Activated T-cell treated with anti-CD3 and anti-CD28 coated beads, Interleukin-2, amount 50 U/mL, for 72 hours (primary cell): Measurements from ENCODE around the gene RDH11. TPM values are rescaled to one million over a fixed set of nuclear protein-coding genes. Genes with fewer than 3 reads are reported as not detected.
A peak's percentile ranks its signal among the peaks of the same experiment; 100 is the strongest.

Experiments used
- ATAC-seq, 2 donors: fragments of 150-1000 bp; cut with Tn5 transposase; replicated peaks in 1 of 2; 2 replicates each; pipeline ENCODE4 v1.10.0; 2021; ENCODE audit warnings: moderate library complexity in 2 of 2, mild to moderate bottlenecking in 1 of 2
- DNase-seq, 2 donors: peaks; one replicate each; pipeline ENCODE4 v3.0.0; 2021 to 2022; ENCODE audit warnings: mixed read lengths in 1 of 2
- H3K27ac Mint-ChIP-seq: one replicate; pipeline ENCODE4 v1.8.0; 2022; ENCODE audit warnings: mild to moderate bottlenecking, moderate library complexity, mixed read lengths
- H3K27me3 Mint-ChIP-seq: one replicate; pipeline ENCODE4 v1.8.0; 2022; ENCODE audit warnings: low read depth, mixed read lengths
- H3K36me3 Mint-ChIP-seq, 2 donors: one replicate each; pipeline ENCODE4 v1.8.0; 2022; ENCODE audit warnings: mixed read lengths in 2 of 2, mild to moderate bottlenecking in 1 of 2; ENCODE audit not compliant: insufficient read depth in 2 of 2
- H3K4me1 Mint-ChIP-seq: one replicate; pipeline ENCODE4 v1.8.0; 2022; ENCODE audit warnings: low read depth, mixed read lengths
- H3K4me3 Mint-ChIP-seq, 2 donors: one replicate each; pipeline ENCODE4 v1.8.0; 2022; ENCODE audit warnings: mild to moderate bottlenecking in 2 of 2, mixed read lengths in 2 of 2, moderate library complexity in 2 of 2
- H3K9me3 Mint-ChIP-seq, 2 donors: one replicate each; pipeline ENCODE4 v1.8.0; 2022; ENCODE audit warnings: mixed read lengths in 2 of 2
- total RNA-seq, 2 donors: library from RNA; stranded (reverse); gene quantifications; one replicate each; pipeline ENCODE4 v1.2.3, GENCODE V29; 2022

Gene RDH11
- total RNA-seq, 2 donors from 2014 or later, result 47.4 to 49.9 TPM

DNA sequence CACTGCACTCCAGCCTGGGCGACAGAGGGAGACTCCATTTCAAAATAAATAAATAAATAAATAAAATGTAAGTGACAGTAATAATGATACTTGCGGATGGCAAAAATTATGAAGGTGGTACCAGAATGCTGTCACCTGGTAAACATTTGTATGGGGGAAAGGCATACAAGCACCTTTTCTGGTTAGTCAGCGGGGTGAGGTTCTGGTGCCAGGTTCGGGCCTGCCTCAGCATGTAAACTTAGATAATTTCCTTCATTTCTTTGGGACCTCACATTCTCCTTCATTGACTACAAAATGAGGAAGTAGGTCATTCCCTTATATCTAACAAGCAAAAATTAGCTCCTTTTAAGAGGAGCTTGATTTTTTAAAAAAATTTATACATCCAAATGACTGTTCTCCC, 31.9 kb downstream of the RDH11 start:
- no peak overlapping the region for H3K4me3 Mint-ChIP-seq
- peaks cover 34% of the 10 kb centered on the region for H3K4me1 Mint-ChIP-seq
- ATAC-seq (no peak), DNase-seq (no peak)
- no peaks in the 10 kb centered on the region for H3K9me3 Mint-ChIP-seq
- peaks cover under 1 to 4% of the 10 kb centered on the region in 2 donors for H3K36me3 Mint-ChIP-seq
- H3K27me3 Mint-ChIP-seq, result no peaks in the 10 kb centered on the region
- no peak overlapping the region for H3K27ac Mint-ChIP-seq

DNA sequence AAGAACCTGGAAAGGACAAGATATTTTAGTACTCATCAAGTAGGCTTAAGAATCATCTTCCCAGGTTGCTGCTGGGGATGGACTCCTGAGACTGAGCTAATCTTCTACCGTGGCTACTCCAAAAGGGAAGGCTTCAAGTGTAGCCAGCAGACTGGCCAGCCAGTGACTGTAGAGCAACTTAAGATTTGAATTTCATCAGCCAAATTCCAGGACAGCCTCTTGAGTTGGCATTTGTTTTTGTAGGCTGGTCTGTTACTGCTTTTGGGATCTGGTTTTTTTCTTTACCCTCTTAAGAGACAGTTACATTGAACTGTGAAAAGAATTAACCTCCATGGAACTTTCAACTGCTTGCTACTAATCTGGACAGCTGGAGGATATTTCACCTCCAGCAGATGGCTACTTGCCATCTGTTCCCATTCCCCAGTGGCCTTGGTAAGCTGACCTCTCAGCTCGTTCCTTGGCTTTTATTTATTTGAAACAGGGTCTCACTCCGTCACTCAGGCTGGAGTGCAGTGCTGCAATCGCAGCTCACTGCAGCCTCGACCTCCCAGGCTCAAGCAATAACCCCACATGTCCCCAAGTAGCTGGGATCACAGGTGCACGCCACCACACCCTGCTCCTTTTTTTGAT, 41.8 kb downstream of the RDH11 start:
- Mint-ChIP-seq H3K27me3 (no peaks in the 10 kb centered on the region), H3K4me1 (no peaks in the 10 kb centered on the region), H3K4me3 (no peak overlapping the region), H3K9me3 (no peaks in the 10 kb centered on the region), H3K27ac (no peak overlapping the region), H3K36me3 (peaks cover 5 to 17% of the 10 kb centered on the region in 2 donors)
- ATAC-seq, result no peak
- DNase-seq, result no peak

DNA sequence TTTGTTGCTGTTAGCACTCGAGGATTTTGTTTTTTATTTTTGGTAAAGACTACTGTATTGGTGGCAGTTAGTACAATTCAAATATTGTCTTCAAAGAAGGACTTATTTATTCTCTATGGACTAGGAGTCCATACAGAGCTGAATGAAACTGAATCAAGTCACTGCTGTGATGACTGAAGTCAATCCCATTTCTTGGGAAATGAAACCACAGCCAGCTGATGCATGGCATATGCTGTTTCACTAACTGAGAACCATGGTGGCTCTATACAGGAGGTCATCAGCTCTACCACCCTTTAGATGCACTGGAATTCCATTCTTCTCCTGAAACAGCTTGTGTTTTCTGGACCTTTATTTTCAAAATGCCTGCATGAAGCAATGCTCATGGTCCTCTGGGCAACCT, 43.4 kb downstream of the RDH11 start:
- Mint-ChIP-seq H3K4me3 (no peak overlapping the region), H3K27ac (no peak overlapping the region)

DNA sequence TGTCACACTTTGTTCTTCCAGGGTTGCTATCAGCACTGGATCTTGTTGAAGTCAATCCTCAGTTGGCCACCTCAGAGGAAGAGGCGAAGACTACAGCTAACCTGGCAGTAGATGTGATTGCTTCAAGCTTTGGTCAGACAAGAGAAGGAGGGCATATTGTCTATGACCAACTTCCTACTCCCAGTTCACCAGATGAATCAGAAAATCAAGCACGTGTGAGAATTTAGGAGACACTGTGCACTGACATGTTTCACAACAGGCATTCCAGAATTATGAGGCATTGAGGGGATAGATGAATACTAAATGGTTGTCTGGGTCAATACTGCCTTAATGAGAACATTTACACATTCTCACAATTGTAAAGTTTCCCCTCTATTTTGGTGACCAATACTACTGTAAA, 44.9 kb downstream of the RDH11 start:
- peaks cover 3 to 10% of the 10 kb centered on the region in 2 donors for H3K36me3 Mint-ChIP-seq
- no peaks in the 10 kb centered on the region for H3K27me3 Mint-ChIP-seq
- H3K27ac Mint-ChIP-seq, result no peak overlapping the region
- no peaks in the 10 kb centered on the region for H3K4me1 Mint-ChIP-seq
- ATAC-seq (no peak), DNase-seq (no peak)
- H3K4me3 Mint-ChIP-seq, result no peak overlapping the region
- no peaks in the 10 kb centered on the region for H3K9me3 Mint-ChIP-seq

More for the DNA sequence above, 43.4 kb downstream of the RDH11 start:
- no peaks in the 10 kb centered on the region for H3K27me3 Mint-ChIP-seq
- H3K4me1 Mint-ChIP-seq, result no peaks in the 10 kb centered on the region
- H3K36me3 Mint-ChIP-seq, result peaks cover 4 to 14% of the 10 kb centered on the region in 2 donors
- DNase-seq, result no peak
- ATAC-seq, result peak; percentile 32 to 62
- no peaks in the 10 kb centered on the region for H3K9me3 Mint-ChIP-seq

DNA sequence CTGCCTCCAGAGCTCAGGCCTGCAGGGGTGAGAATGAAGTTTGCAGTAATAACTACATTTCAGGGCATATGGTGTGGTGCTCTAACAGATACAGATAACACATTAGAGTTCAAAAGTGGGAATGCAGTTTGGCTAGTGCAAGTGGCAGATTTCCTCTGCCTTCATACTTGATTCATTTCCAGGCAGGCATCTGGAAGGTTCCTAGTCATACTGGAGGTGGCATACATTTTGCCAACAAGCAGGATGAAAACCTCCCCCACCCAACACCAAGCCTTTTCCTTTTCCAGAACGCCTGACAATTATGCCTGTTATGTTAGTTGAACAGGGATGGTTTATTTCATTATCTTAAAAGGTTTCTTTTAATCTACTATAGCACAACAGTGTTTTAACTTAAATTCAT, 45.4 kb downstream of the RDH11 start:
- DNase-seq, result no peak
- ATAC-seq, result no peak
- Mint-ChIP-seq H3K9me3 (no peaks in the 10 kb centered on the region), H3K36me3 (peaks cover 3 to 10% of the 10 kb centered on the region in 2 donors), H3K4me3 (no peak overlapping the region), H3K27ac (no peak overlapping the region), H3K4me1 (no peaks in the 10 kb centered on the region), H3K27me3 (no peaks in the 10 kb centered on the region)

DNA sequence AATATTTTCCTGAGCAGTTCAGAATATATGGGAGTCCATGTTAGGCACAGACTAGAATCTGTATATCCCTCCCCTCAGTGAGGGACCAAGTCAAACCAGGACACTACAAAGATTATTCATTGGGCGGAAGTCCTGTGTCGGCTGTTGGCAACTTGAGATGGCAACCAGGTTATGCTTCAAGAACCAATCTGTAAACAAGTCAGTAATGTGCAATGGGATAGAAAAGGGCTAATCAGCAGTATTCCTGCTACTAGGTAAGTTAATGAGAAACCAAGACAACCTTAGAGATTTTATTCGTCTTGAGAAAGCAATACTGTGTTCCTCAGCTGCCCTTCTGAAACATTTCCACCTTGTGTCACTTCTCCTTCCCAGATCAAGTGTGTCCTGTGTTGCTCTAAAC, 49.4 kb downstream of the RDH11 start:
- Mint-ChIP-seq H3K27me3 (no peaks in the 10 kb centered on the region), H3K27ac (no peak overlapping the region), H3K36me3 (peaks cover 3 to 10% of the 10 kb centered on the region in 2 donors), H3K4me3 (no peak overlapping the region), H3K9me3 (no peaks in the 10 kb centered on the region), H3K4me1 (peaks cover 22% of the 10 kb centered on the region)
- ATAC-seq (no peak), DNase-seq (no peak)

DNA sequence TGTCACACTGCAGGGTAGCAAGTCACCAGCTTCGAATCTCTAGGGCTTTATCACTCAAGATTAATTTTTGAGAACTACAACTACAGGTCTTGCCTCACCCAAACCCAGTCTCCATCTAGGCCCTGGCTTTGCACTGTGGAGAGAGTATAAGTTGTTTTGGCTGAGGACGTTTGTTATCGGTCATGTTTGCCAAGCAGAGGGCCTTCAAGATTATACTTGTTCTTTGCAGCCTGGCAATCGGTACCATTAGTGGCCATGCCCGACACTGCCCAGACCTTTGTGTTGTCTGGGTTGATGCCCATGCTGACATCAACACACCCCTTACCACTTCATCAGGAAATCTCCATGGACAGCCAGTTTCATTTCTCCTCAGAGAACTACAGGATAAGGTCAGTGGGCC, 50.1 kb downstream of the RDH11 start:
- DNase-seq (no peak), ATAC-seq (no peak)
- Mint-ChIP-seq H3K27me3 (no peaks in the 10 kb centered on the region), H3K9me3 (no peaks in the 10 kb centered on the region), H3K27ac (no peak overlapping the region), H3K36me3 (peaks cover 3 to 5% of the 10 kb centered on the region in 2 donors), H3K4me3 (no peak overlapping the region), H3K4me1 (peaks cover 22% of the 10 kb centered on the region)

DNA sequence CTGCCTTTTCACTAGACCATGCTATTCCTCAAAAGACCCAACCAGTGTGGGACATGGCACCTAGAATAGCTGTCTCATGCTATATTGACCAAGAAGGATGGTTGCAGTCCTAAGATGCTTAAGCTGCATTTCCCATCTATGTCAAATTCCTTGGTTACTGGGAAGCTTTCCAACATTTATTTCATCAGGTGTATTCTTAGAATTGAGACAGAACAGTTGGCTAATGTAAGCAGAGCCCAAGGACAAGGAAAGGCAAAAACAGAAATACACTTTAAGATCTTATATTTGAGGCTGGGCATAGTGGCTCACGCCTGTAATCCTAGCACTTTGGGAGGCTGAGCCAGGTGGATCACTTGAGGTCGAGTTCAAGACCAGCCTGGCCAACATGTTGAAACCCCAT, 51.1 kb downstream of the RDH11 start:
- peaks cover 3% of the 10 kb centered on the region in 2 donors for H3K36me3 Mint-ChIP-seq
- no peak overlapping the region for H3K4me3 Mint-ChIP-seq
- no peak for DNase-seq
- H3K27ac Mint-ChIP-seq, result no peak overlapping the region
- H3K9me3 Mint-ChIP-seq, result no peaks in the 10 kb centered on the region
- no peak for ATAC-seq
- peaks cover 22% of the 10 kb centered on the region for H3K4me1 Mint-ChIP-seq
- no peaks in the 10 kb centered on the region for H3K27me3 Mint-ChIP-seq

DNA sequence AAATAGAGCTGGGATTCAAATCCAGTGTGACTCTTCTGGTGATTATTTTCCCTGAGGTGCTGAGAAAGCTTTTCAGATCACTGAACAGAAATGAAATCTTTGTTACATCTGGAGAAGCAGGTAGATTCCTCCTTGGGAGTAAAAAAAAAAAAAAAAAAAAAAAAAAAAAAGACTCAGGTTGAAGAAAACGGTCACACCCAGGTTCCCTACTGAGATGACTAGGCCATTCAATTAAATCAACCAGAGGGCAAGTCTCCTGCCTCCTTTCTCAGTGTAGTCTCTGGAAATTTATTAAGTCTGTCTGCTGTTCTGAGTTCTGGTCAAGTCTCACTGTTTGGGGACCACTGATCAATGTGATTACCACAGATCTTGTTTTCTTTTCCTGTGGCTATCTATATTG, 51.9 kb downstream of the RDH11 start:
- Mint-ChIP-seq H3K9me3 (no peaks in the 10 kb centered on the region), H3K36me3 (peaks cover 3% of the 10 kb centered on the region in 2 donors), H3K4me1 (peaks cover 22% of the 10 kb centered on the region), H3K27ac (peak overlapping the region; percentile 26), H3K4me3 (no peak overlapping the region), H3K27me3 (no peaks in the 10 kb centered on the region)
- DNase-seq (no peak), ATAC-seq (no peak)

DNA sequence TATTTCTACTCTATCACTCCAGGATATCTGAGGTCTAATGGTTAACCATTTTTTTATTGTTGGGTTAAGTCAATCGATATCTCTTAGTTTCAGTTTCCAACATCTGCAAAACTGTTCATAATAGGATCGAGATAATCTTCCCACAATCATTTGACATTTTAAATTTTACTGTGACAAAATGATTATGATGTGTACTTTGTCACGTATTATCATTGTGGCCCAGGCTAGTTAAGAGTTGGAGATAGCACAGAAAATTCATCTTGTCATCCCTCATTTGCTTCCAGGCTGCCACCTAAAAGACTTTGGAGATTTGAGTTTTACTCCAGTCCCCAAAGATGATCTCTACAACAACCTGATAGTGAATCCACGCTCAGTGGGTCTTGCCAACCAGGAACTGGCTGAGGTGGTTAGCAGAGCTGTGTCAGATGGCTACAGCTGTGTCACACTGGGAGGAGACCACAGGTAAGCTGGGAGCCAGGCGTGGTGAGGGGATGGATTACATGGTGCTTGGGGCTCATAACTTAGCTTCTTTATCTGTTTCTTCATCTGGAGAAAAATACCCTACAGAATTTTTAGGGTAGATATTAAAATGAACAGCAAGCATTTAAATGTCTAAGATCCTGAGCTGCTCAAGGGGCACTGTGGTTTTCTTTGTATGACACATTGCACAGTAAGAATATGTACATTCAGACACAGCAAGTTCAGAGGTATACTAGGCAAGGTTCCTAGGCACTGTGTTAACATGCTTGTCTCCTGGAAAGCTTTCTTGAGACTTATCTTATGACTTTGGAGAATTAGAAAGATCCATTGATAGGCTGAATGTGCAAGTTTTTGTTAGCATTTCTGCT, 53.4 kb downstream of the RDH11 start:
- Mint-ChIP-seq H3K36me3 (peaks cover 1 to 3% of the 10 kb centered on the region in 2 donors), H3K9me3 (no peaks in the 10 kb centered on the region), H3K4me1 (peaks cover 22% of the 10 kb centered on the region), H3K4me3 (peak overlapping the region in 1 of 2 donors; percentile 2), H3K27ac (peak overlapping the region; percentile 1), H3K27me3 (no peaks in the 10 kb centered on the region)
- DNase-seq, result peak; percentile 12 to 32
- peak; percentile 94 for ATAC-seq

DNA sequence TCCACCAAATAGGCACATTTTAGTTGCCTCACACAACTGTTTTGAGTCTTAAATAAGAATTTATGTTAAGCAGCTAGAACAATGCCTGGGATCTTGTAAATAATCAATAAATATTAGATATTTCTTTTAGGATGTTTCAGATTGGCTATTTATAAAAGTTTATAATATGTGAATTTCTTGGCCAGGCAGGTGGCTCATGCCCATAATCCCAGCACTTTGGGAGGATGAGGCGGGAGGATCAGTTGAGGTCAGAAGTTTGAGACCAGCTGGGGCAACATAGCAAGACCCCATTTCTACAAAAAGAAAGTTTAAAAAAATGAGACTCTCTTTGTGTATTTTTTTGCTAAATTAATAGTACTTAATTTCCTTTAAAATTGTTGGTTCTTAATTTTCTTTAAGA, 54.1 kb downstream of the RDH11 start:
- H3K4me1 Mint-ChIP-seq, result peaks cover 25% of the 10 kb centered on the region
- ATAC-seq, result no peak
- no peaks in the 10 kb centered on the region for H3K9me3 Mint-ChIP-seq
- no peak overlapping the region for H3K4me3 Mint-ChIP-seq
- no peak for DNase-seq
- H3K27ac Mint-ChIP-seq, result peak overlapping the region; percentile 1
- no peaks in the 10 kb centered on the region for H3K27me3 Mint-ChIP-seq
- peaks cover 0 to 3% of the 10 kb centered on the region in 2 donors for H3K36me3 Mint-ChIP-seq

DNA sequence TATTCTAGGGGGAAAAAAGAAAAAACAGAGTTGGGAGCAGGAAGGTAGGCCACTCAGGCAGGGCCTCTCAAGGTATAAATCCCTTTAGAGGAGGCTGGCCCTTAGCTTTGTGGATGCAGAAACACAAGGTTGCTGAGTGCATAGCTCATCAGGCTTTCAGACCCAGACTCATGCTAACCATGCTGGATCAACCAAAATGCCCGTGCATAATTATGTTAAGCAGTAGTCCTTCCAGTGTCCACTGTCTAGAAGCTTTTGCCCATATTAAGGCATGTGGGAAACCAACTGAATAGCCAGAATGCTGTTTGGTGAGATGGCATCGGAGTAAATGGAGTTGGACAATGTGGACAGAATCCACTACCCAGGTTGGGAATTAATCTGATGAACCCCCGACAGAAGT, 56.9 kb downstream of the RDH11 start:
- Mint-ChIP-seq H3K4me1 (peaks cover 24% of the 10 kb centered on the region), H3K27me3 (no peaks in the 10 kb centered on the region), H3K4me3 (no peak overlapping the region), H3K36me3 (peaks cover 0 to 3% of the 10 kb centered on the region in 2 donors), H3K27ac (no peak overlapping the region), H3K9me3 (no peaks in the 10 kb centered on the region)
- DNase-seq (no peak), ATAC-seq (no peak)

DNA sequence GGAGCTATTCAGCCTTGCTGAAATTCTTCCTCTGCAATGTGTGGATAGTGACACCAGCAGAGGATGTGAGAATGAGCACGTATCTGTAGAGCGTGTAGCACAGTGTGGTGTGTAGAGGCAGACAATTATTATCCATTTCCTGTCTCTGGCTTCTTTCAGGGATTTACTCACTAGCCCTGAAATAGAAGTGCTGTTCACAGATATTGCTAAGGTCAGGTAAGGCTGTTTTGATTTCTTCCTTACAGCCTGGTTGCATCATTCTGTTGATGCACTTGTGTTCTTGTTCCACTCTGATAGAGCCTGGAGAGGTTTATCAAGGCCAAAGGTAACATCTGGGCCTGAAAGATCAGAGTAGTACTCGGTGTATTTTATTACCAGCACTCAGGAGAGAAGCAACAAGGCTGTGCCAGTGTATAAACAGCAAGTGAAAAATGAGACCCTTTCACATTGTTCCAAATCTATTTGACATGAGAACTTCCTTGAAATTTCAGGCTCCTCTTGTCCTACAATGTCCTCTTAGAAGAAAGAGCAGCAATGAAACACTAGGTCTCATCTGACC, 59.1 kb downstream of the RDH11 start:
- H3K27me3 Mint-ChIP-seq, result no peaks in the 10 kb centered on the region
- H3K36me3 Mint-ChIP-seq, result no peaks in the 10 kb centered on the region
- no peak overlapping the region for H3K4me3 Mint-ChIP-seq
- no peak overlapping the region for H3K27ac Mint-ChIP-seq
- peaks cover 9% of the 10 kb centered on the region for H3K4me1 Mint-ChIP-seq
- DNase-seq, result peak; percentile 6 to 12
- no peaks in the 10 kb centered on the region for H3K9me3 Mint-ChIP-seq
- ATAC-seq, result peak; percentile 92 to 94
